Measurements from ENCODE around the gene TP53RK. TPM values are rescaled to one million over a fixed set of nuclear protein-coding genes. Genes with fewer than 3 reads are reported as not detected.

TP53RK gene
- total RNA-seq, result 13.2 TPM

DNA sequence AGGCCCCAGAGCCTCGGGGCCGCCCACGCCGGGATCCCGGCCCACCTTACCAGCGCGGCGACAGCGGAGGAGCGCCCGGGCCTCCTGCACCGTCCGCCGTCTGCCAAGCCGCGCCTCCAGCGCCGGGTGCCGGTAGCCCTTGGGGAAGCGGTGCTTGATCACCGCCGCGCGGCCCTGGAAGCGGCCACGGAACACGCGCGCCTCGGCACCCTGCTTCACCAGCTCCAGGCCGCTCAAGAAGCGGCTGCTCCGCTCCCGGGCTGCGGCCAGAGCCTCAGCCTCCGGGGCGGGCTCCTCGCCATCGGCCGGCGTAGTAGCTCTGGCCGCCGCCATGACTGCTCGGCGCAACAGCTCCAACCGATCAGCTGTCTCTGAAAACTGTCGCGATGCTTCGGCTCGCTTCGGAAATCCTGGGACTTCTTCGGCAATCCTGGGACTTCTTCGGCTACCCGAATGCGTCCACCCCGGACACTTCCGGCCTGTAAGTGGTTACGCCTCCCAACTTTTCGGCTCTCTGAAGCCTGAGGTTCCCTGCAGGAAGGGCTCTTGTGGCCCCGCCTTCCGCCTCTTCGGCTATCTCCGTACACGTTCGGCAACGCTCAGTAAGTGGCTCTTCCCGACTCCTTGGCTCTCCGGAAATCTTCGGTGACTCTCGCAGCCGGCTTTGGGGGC is at the start of gene TP53RK:
Gene TP53RK (minus strand): TSS at position 363 of the 672 bp plus-strand sequence. CDS start 30 bp downstream, at position 333.
- DNase-seq, result peak; percentile 100

DNA sequence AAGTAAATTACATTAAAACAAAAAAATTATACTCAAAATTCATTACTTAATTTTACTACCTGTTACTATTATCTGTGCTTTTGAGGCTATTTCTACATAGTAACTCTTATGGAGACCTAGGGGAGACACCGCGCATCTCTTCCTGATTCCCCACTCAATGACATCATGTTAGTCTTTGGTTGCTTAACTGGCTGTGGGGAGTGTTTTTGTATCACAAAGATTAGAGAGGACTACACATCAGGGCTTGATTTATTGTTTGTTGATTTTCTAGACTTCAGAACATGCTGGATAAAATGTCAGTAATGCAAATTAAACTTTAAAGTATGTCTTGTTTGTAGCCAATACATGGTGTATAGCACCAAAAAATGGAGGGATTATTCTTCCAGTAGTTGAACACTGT is 46.2 kb upstream of the TP53RK start:
- DNase-seq, result no peak

DNA sequence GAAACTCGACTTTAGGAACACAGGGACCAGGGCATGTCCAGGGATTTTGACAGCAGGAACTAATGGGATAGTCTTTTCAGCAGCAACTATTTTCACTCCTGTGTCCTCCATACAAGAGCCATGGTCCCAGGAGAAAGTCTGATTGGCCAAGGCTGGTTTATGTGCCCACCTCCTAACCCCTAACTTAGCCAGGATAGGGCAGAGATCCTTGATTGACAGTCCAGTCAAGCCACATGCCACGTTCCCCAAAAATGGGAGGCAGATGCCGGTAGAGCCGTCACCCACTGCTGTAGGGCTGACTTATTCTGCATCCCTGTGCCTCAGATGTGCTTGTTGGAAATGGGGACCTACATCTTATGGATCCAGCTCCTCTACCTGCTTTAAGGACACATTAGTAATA is 42.5 kb upstream of the TP53RK start:
- no peak for DNase-seq

DNA sequence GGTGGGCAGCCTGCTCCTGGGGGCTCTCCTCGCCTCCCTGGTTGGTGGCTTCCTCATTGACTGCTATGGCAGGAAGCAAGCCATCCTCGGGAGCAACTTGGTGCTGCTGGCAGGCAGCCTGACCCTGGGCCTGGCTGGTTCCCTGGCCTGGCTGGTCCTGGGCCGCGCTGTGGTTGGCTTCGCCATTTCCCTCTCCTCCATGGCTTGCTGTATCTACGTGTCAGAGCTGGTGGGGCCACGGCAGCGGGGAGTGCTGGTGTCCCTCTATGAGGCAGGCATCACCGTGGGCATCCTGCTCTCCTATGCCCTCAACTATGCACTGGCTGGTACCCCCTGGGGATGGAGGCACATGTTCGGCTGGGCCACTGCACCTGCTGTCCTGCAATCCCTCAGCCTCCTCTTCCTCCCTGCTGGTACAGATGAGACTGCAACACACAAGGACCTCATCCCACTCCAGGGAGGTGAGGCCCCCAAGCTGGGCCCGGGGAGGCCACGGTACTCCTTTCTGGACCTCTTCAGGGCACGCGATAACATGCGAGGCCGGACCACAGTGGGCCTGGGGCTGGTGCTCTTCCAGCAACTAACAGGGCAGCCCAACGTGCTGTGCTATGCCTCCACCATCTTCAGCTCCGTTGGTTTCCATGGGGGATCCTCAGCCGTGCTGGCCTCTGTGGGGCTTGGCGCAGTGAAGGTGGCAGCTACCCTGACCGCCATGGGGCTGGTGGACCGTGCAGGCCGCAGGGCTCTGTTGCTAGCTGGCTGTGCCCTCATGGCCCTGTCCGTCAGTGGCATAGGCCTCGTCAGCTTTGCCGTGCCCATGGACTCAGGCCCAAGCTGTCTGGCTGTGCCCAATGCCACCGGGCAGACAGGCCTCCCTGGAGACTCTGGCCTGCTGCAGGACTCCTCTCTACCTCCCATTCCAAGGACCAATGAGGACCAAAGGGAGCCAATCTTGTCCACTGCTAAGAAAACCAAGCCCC is 36.2 kb upstream of the TP53RK start:
- no peak for DNase-seq

DNA sequence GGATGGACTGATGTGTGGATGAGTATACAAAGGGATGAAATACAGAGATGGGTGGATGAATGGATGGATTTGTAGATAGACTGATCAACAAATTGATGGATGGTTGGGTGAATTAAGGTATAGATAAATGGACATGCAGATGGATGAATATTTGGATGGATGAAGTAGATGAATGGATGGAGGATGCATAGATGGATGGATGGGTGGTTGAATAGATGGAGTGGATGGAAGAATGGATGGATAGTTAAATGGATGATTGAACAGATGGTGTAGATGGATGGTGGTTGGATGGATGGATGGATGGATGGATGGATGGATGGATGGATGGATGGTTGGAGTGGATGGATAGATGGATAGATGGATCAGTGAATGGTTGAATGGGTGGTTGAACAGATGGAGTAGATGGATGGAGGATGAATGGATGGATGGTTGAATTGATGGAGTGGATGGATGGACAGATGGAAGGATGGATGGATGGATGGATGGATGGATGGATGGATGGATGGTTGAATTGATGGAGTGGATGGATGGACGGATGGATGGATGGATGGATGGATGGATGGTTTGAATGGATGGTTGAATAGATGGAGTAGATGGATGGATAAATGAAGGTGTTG is 35.2 kb upstream of the TP53RK start:
- no peak for DNase-seq

DNA sequence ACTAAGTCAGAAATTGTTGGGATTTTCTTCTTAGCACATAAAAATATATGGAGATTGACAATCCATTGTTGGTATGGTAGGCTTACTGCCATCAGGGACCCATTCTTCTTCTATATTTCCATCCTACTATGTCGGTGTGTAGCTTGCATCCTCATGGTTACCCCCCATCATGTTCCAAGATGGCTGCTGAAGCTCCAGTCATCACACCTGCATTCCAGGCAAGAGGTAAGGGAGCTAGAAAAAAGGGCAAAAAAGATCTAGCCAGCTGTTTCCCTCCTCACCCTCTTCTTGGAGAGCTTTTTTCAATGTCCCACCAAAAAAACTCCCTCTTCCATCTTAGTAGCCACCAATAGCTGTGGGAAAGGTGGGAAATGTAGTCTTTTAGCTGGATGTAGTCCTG is 33.8 kb upstream of the TP53RK start:
- no peak for DNase-seq

DNA sequence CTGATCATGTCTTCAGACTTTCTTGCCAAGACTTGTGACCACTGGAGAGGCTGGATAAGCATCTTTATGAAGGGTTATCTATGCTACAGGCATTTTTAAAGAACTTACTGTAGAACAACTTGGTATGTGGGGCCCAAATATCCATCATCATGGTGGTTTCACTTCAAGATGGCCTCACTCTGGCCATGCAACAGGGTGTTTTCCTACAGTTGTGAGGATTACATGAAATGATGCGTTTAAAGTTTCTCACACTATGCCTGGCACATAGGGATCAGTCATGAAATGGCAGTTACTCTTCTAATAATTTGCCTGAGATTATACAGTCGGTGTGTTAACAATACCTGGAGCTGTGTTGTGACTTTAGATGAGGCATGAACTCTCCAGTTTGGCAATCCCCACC is 33.2 kb upstream of the TP53RK start:
- DNase-seq, result no peak

DNA sequence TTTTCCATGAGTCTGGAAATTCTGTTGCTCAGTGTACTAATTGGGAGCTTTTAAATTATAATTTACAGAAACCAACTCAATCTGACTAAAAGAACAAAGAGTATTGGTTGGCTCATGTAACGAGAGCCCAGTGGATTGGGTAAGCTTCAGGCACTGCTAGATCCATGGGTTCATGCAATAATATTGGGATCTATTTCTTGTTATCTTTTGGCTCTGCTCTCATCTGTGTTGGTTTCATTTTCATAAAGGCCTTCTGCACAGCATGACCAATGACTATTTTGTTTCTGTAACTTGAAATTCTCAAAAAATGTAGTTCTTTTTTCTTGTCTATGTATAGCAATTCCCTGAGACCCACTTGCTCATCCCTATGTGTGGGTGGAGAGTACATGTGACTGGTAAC is 32.2 kb upstream of the TP53RK start:
- no peak for DNase-seq

DNA sequence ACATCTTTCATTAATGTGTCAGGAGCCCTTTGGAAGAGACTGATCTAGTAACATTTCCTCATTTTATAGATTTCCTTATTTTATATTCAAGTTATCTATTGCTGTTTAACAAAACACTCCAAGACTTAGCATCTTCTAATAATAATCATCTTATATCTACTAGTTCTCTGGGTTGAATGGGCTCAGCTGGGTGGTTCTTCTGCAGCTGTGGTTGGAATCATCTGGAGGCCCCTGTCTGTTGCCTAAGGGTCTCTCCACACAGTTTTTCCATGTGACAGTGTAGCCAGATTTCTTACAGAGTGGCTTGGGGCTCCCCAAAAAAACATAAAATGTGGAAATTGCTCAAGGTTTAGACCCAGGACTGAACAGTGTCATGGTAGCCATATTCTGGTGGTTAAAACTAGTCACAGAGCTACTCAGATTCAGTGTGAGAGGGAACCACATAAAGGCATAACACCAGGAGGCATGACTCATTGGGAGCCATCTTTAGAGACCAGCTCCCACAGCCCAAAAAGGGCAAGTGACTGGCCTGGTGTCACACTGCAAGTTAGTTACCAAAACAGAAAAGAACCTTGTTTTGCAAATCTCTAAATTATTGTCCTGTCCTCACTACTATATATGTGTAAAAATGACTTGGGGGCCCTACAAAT is 31.7 kb upstream of the TP53RK start:
- no peak for DNase-seq

DNA sequence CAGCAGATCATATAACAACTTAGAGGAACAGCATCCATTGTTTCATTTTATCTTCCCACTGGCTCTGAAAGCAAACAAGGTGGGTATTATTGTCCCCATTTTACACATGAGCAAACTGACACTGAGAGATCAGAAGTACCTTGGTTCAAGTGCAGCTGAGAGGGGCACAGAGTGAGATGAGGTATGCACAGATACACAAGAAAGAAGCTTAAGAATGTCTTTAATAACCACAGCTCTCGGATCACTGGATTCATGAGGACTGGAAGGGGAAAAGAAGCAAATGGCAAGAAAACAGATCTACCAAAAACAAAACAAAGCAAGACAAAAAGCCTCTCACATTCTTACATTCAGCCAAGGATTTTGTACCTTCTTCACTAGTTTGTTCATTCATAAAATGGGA is 30.8 kb upstream of the TP53RK start:
- DNase-seq, result no peak

DNA sequence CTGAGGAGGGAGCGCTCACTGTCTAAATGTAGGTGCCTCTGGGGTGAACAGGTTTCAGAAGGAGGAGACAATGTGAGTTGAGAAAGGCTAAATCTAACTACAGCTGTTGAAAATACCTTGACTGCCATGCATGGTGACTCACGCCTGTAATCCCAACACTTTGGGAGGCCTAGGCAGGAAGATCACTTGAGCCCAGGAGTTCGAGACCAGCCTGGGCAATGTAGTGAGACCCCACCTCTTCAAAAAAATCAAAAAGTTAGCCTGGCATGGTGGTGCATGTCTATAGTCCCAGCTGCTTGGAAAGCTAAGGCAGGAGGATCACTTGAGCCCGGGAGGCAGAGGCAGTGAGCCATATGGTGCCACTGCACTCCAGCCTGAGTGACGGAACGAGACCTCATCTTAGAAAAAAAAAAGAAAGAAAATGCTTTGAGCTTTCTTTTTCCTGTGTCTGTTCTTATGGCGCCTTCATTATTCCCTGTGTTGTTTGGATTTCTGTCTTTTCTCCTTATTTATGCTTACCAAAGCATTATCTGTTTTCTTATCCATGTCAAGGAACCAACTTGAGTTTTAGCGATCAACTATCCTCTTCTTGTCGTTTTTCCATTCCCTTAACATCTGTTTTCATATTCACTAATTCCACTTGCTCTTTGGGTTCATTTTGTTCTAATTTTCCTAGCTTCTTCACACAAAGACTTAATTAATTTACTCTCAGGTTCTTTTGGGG is 28.7 kb upstream of the TP53RK start:
- no peak for DNase-seq

DNA sequence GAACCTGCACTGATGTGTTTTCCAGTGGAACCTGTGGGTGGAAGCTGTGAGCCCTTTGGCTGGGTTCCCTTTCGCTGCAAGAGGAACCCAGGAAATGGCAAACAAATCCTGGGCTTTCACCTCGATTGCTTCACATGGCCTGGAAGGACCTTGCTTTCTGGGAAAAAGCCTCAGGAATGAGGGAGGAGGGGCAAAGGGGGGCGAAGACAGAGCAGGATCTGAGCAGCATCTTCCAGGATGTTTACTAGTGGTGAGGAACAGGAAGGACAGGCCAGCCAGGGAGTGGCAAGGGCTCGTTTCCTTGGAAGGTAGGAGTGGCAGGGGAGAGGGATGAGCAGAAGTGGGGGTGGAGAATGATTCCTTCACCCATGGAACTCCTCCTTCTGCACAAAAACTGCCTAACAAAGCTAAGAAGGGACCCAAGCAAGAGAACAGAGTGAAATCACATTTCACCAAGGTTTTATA is 26.1 kb upstream of the TP53RK start:
- DNase-seq, result peak; percentile 12

DNA sequence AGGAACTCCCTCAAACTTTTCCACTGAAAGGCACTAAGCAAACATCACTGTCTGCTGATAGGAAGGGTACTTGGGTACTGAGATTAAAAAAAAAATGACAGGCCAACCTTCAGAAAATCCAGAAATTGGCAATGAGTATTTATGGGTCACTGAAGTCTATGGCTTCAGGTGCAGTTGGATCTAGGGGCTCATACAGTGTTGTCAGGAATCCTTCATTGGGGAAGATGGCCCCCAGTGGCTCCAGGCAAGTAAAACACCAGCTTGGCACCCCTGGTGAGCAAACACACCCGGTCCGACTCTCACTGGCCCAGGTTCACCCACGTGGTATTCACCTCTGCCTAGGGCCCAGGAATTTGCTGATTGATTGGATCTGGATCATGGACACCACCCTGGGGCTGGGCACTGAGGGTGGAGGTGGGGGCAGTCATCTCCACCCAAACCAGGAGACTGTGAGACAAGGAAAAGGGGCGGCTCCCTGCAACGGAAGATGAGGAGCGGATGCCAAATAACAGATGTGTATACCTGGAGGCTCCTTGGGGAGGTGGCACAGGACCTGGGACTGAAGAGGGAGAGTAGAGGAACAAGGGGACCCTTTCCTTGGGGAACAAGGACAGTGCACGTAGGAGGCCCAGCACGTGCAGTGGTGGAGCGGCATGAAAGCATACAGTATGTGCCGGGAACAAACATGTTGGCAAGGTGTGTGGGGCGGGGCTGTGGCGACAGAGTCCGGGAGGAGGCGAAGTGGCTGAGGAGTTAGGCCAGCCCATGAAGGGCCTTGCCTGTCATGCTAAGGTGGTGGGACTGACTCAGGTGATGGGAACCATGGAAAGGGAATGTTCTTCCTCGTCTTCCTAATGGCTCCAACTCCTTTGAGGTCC is 25.0 kb upstream of the TP53RK start:
- DNase-seq, result no peak

DNA sequence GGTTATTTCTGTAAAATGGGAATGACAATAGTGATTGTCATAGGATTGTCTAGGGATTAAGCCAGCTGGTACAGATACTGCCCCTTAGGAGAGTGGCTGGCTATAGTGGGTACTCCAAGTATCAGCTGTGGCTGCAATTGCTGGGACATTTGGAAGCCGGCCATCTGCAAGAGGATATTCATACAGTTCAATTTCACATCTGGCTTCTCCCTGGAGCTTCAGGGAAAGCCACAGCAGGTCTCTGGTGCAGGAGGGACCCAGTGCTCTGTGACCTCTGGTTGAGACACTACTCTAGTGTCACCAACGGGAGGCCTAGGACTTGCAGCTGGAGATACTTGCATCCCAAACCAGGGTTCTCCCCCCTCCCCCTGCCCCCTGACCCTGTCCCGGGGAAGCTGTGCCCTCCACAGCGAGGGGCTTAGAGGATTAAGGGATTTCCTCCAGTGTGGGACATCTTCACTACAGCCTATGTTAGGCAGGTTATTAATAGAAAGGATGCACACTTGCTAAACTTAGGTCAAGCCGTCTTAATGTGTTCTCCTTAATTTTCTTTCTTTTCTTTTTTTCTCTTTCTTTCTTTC is 22.9 kb upstream of the TP53RK start:
- DNase-seq, result peak; percentile 71

DNA sequence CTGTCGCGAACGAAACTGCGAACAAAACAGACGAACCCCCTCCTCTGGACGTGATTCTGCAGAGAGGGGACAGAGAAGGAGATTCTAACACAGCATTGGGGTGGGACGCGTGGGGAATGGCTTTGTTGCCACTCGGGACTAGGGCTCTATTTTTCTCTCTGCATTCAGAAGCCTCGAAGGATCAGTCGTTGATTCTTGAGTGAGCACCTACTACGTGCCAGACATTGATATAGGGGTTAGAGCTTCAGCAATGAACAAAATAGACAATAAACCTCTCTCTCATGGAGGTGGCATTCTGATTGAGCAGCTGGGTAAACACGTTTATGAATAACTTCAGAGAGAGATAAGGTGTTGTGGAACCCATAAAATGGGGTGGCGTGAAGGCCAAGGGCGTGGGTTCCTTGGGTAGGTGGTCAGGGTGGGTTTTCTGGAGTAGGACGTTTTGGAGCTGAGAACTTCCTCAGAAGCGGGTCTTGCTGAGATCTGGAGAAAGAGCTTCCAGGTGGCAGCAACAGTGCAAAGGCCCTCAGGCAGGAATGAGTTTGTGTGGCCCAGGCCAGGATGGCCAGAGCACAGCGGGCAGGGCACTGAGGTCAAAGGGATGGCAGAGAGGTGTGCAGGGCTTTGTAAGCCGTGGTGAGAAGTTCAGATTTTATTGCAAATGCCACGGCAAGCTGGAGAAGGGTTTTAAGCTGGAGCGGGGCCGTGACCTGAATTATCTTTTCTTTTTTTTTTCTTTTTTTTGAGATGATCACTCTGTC is 21.1 kb upstream of the TP53RK start:
- no peak for DNase-seq

DNA sequence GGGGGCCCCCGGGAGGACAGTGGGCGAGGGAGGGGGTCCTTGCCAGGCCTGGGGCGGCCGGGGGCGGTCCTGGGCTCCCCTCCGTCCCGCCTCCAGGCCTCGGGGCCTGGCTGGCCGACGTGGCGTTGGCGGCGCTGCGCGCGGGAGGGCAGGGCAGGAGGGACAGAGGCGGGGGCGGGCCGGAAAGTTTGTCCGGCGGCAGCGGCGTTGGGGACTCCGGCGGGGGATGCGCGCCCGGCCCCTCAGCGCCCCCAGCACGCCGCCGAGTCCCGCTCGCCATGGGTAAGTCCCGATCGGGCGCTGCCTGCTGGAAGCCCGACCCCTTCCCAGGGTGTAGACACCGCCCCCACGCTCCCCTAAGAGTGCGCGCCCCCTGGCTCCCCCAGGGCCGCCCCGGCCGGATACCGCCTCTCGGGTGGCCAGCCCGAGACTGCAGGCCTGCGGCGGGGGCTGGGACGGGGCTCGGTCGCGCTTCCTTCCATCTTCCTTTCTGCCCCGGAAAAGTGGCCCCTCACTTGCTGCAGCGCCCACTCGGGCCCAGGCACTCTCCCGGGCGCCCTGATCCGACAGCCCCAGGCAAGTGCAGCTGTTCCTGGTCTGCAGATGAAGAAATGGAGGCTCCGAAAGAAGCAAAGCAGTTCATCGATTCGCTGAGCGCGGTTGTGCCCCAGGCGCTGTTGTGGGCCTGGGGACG is 20.4 kb upstream of the TP53RK start, which contains the start of gene SLC2A10:
Gene SLC2A10 (plus strand): TSS at position 191 of the 694 bp plus-strand sequence. CDS start 88 bp downstream, at position 279.
- peak; percentile 79 for DNase-seq

DNA sequence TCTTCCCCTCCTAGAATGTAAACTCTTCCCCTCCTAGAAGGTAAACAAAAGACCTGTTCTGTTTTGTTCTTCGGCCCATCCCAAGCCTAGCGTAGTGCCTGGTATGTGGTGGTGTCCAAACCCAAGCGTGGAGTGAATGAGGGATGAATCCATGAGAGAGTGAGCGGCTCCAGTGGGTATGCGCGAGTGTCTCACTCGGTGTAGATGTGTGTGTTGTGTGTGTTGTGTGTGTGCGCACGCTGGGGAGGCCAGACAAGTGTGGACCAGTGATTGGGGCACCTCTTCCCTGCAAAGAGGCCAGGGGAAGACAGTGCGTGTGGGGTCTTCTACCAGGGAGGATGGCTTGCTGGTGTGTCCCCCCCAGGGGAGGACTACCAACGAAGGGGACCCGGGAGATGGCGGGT is 19.8 kb upstream of the TP53RK start:
- peak; percentile 56 for DNase-seq

DNA sequence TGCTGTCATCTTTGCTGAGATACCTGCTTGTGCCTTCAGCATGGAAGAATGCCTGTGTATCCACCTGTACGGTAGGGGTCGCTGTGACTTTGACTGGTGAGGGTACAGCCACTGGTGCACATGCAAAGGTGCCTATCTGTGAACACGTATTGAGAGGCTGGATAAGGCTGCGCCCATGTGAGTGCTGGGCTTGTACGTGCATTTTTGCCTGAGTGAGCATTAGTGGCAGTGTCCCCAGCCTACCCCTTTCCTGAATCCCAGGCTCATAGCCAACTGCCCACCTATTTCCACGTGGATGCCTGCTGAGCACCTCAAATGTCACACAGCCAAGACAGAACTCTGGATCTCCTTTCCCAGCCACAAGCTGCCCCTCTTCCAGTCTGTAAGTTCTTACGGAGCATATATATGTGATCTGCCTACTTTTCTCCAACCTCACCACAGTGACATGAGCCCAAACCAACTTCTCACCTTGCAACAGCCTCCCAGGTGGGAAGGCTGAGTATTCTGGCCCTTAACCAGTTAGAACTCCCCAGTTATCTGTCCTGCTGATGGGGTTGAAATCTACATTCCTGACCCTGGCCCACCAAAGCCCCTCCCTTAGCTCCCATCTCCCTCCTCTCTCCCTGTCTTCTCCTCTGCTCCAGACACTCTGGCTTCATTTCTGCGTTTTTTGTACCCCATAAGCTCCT is 19.1 kb upstream of the TP53RK start:
- peak; percentile 41 for DNase-seq
